Activated CD8-positive, alpha-beta memory T cell treated with anti-CD3 and anti-CD28 coated beads for 48 hours (primary cell): ENCODE results near the gene ADGRB3.

ENCODE experiments used
- DNase-seq, 3 experiments: peaks; one replicate each; pipeline ENCODE4 v3.0.0-alpha.2; 2020; ENCODE audit warnings: low read depth in 2 of 3, low spot score in 2 of 3

The ADGRB3 gene

GRCh38 chr6:68634726-68635411, at the start of gene ADGRB3:
TSS of gene ADGRB3 (plus strand) at chr6:68635282. CDS start at chr6:68638676, 3,394 bp downstream.
- peak in 1 of 3 experiments; percentile 2 for DNase-seq

- no peak for DNase-seq
Observed at GRCh38 chr6:68593558-68593957, 41.5 kb upstream of the ADGRB3 start.

DNA sequence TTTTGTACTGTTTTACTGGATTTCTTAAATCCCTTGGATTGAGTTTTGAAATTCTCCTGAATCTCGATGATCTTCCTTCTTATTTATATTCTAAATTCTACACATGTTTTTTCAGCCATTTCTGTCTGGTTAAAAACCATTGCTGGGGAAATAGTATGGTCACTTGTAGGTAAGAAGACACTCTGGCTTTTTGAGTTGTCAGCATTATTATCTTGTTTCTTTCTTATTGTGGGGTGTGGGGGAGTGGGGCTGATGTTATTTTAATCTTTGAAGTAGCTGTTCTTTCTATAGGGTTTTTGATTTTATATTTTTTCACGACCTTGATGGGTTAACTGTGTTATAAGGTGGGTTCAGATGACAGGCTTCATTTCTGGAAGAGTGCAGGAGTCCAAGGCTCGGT, 37.4 kb upstream of the ADGRB3 start:
- no peak for DNase-seq

GRCh38 chr6:68615938-68616337, 19.1 kb upstream of the ADGRB3 start:
- no peak for DNase-seq

- no peak for DNase-seq
Observed at GRCh38 chr6:68625998-68626397, 9.1 kb upstream of the ADGRB3 start.

DNA sequence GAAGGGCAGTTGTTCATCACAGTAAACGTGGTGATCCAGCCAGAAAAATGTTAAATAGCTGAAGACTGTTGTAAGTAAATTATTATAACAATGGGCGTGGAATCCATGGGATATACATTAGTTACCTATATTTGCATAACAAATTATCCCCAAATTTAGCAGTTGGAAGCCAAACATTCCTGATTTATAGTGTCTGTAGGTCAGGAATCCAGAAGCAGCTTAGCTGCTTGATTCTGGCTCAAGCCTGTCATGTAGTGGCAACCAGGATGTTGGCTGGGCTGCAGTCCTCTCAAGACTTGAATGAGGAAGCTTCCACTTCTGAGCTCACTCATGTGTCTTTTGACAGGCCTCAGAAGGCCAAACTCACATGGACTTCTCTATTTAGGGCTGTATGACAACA, 6.9 kb upstream of the ADGRB3 start:
- no peak for DNase-seq

- no peak for DNase-seq
Observed at GRCh38 chr6:68632734-68633133, 2.3 kb upstream of the ADGRB3 start.

GRCh38 chr6:68633281-68633971, 1.7 kb upstream of the ADGRB3 start:
- no peak for DNase-seq

- no peak for DNase-seq
Observed at GRCh38 chr6:68633972-68634725, 933 bp upstream of the ADGRB3 start.

DNA sequence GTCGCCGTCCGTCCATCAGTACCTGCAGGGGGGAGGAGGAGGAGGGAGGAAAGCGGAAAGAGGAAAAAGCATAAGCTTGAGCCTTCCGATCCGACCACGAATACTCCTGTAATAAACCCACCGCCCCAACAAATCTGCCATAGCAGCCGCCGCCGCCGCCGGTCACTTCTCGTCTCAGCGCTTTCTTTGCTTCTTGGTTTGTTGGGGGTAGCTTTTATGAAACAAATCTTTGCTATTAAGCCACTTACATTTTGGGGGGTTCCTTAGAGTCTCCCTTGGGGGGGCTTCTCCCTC, 277 bp downstream of the ADGRB3 start:
- DNase-seq, result no peak

DNA sequence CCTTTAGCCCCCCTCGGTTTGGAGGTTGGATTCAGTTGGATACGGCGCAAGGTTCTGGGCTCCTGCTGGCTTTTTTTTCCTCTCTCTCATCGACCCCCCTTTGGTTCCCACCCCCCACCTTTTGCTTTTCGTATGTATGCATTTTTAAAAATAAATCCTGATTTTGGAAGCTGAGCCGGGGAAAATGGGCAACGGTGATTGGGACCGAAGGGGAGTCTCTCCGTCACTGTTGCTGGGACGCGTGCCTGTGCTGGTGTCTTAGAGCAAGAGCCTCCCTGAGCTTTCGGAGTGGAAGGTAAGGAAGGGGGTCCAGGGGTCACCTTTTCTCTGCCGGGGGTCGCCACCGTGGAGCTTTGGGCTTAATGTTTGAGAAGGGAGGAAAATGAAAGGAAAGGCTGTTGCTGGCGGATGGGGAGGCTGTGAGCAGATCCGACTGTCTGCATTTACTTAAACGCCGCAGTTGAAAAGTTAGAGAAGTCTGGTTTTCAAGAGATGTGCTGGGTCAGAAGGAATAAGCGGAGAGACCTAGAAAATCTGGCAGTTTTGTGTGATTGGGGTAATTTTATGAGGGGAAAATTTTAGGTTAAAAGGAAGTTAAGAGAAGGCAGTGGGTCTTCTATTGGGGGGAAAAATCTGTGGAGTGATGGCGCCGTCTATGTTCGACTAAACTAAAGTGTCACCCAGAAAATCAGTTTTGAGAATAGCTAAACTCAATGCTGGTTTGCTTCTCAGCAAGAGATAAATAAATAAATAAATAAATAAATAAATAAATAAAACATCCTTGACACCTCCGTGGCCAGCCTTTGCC, 828 bp downstream of the ADGRB3 start:
- no peak for DNase-seq

DNA sequence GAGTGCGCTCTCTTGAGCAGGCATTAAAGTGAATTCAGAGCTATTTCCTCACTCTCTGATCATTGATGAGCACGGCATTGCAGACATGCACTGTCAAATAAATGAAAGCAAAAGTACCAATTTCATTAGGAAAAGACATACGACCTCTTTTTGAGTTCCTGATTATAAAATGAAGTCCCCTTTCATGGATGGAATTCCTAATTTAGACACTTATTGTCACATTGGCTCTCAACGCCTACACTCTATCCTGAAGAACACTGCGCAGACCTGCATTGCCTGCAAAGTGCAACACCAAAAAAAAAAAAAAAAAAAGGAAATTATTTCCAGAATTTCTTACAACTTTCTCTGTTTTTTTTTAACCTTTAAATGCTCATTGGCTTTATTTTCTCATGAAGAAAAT, 1.6 kb downstream of the ADGRB3 start:
- DNase-seq, result no peak

DNA sequence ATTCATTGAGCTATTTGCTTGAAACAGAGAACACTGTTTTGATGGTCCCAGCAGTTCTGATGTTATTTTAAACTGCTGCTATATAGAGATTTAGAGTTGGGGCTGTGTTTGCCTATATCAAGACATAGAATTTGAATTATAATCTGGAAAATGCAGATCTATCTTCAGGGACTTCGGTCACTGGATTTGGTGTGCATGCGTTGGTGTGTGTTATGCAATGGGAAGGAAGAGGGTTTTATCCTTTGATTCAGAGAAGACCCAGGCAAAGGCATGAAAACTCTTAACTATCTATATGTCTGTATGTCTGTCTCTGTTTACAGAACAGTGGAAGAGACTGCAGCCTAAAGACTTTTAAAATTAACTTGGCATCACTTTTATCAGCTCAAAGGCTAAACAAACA, 2.0 kb downstream of the ADGRB3 start:
- DNase-seq, result no peak

GRCh38 chr6:68637782-68638181, 2.7 kb downstream of the ADGRB3 start:
- no peak for DNase-seq

GRCh38 chr6:68638230-68638900, 3.3 kb downstream of the ADGRB3 start:
- no peak for DNase-seq

DNA sequence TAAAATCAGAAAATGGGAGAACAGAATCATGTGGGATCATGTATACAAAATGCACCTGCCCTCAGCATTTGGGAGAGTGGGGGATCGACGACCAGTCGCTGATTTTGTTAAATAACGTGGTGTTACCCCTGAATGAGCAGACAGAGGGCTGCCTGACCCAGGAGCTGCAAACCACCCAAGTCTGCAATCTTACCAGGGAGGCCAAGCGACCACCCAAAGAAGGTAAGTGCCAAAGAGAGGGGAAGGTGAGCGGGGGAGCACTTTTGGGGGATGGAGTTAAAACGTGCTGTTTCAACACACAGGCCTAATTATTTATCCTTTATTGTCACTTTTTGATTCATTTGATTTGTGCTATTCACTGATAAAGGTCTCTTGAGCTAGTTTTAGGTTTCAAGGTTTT, 4.1 kb downstream of the ADGRB3 start:
- no peak for DNase-seq

- DNase-seq, result no peak
Observed at GRCh38 chr6:68639826-68640490, 4.9 kb downstream of the ADGRB3 start.

DNA sequence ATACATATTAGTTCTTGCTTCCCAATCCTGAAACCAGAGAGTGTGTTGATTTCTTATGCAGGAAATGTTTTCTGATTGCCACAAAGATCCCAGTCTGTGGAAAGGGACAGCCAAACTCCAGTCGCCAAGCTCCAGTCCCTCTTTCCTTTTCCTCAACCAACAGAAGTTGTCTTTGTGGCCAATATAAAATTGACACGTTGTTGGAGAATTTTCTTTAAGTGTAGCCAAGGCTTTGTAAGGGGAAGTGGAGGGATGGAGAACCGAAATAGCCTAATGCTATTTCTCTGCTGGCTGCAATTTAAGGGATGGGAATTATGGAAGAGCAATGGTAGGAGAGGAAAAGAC, 5.4 kb downstream of the ADGRB3 start:
- DNase-seq, result no peak

GRCh38 chr6:68641172-68641571, 6.1 kb downstream of the ADGRB3 start:
- no peak for DNase-seq

DNA sequence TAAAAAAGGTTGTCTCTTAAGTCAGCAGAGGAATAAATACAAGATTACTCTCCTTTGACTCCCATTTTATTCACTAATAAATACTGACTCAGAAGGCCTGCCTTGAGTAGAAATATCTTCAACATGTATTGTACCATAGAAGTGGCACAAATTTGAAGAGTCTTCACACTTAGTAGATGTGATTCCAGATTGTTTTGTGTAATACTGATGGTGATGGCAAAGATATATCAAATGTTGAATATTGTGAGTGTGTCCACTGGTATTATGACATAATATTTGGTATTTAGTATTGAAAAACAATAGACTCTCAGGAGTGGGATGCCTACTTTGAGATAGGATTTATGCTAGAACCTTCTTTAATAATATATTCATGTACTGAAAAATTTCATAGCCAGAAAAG, 7.0 kb downstream of the ADGRB3 start:
- no peak for DNase-seq

- DNase-seq, result no peak
Observed at GRCh38 chr6:68642977-68643376, 7.9 kb downstream of the ADGRB3 start.
